GM18520 (cell line): ENCODE data around the gene SATB2.

Source experiments
- ATAC-seq: cut with Tn5 transposase; IDR thresholded peaks from one replicate; pipeline ENCODE4 v1.9.1; 2021; ENCODE audit not compliant: unreplicated experiment

SATB2 gene

GRCh38 chr2:199465988-199466691 is 8.4 kb upstream of the SATB2 start:
- no peak for ATAC-seq

DNA sequence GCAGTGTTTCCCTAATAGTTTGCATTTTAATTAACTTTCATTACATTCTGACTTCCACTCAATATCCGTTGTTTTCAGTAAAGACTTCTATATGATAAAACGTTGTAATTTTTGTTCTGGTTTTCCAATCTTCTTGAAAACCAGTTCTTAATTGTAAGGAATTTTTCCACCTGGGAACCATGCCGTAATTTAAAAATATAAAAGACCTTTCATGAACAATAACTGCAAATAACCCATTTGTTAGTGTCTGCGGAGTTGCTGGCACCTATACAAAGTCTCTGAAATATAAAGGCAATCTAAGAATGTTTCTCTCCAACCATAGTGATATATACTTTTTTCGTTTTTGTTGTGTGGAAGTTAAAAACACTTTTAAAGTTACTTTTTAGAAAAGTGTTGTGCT is 7.7 kb upstream of the SATB2 start:
- no peak for ATAC-seq

GRCh38 chr2:199464606-199465352 is 7.0 kb upstream of the SATB2 start:
- no peak for ATAC-seq

- ATAC-seq = no peak
These were observed 6.2 kb upstream of the SATB2 start for GRCh38 chr2:199463708-199464605.

GRCh38 chr2:199462956-199463692 is 5.4 kb upstream of the SATB2 start:
- peak; percentile 35 for ATAC-seq

DNA sequence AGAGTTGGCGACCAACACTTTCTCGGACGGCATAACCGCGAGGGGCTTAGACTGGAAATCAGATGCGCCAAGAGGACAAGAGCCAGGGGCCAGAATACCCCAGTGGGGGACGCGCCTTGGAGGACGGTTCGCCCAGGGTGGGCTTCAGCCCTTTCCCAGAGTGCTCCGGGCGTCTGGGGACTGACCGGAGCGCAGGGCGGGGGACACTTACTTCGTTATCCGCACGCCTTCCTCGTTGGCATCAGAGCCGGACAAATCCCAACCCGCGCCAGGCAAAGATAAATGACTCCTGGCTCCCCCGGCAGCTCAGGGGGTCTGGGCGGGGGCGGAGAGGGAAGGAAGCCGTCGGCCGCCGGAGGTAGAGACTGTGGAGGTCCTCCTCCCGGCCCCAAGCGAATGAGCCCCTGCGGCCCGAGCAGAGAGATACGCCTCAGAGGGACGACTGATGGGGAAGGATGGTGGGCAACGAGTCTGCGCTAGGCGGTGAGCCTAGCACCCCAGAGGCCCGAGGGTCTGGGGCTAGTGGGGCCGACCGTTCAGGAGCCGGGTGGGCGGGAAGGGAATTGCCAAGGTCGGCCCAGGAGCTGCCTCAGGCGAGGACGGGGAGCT is 4.7 kb upstream of the SATB2 start:
- ATAC-seq = no peak

DNA sequence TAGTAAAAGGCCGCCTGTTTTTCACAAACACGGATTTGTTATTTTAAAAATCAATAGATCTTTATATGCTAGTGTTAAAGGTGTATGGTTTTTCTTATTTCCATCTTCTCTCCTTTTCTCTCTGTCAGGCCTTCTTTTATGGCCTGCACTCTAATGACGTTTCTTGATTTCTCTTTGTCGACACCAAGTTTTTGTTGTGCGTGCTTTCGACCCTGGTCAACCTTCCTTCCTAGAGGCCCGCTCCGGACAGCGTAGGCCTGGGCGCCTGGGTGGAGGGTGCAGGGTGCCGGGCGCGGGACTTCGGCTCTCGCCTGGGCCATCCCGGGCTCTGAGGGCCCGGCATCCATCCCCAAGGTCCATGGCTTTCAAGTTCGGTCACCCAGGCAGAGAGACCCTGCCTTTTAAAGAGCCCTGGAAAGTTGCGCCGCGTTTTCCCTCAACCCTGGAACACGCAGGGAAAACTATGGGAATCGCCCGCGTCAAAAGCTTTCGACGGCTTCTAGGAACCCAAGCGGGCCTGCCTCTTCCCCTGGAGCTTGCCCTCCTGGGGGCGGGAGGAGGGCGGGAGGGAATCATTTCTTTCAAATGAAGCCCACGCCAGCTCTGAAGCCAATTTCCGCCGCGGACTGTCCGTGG is 4.1 kb upstream of the SATB2 start:
- no peak for ATAC-seq

DNA sequence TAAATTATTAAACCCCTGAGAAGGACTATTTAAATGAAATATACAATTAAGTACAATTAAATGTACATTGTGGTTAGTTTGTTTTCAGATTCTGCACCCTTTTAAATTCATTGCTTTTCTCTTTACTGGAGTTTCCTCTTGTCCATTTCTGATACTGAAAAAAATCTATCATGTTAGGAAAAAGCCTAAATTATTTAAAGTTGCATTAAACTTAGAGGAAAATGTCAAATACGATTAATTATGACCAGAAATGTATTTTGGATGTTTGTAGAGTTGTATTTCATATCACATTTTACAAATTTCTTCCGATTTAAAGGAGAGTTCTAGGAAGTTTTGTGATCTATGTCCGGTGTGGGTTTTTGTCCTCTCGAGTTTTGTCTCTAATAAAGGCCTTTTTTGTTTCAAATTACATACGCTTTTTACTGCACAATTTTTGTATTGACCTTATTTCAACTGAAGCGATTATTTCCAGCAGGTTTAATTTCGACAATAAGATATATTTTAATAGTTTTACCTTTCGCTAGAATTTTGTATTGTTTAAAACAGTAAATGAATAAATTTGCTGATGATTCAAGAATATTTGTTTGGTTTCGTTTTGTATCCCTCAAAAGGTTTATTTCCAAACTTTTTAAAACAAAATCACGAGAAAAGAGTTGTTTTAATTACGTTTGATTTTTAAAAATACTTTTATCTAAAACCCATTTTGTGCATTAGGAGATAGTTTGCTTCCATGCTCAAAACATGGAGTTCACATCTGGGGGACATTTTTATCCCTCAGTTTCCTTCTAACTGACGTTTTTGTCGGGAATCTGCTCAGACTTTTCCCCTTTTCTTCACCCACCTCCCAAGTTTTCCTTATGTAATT is 3.3 kb upstream of the SATB2 start:
- no peak for ATAC-seq

DNA sequence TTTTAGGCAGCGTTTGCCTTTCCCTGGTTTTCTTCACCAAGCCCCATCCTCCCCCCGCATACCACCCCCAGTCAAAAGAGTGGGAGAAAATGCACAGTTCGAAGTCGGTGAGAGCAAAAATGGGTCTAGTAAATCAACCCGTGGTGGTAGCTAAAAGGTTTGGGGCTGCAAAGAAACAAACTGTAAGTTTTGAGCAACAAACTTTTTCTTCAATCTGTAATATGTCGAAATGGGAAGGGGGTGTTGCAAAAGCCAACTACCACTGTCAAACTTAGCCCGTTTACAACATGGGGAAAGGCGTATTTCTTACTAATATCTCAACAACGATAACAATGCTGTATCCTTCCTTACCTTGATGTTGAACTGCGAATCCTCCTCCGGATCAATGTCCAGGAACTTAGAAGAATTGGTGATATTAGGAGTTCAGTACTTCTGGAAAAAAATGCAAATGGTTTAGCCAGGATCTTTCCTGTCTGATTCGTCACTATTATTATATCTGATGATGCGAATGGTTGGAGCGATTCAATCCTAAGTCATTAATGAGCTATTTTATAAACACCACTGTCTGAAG is 2.4 kb upstream of the SATB2 start:
- no peak for ATAC-seq

DNA sequence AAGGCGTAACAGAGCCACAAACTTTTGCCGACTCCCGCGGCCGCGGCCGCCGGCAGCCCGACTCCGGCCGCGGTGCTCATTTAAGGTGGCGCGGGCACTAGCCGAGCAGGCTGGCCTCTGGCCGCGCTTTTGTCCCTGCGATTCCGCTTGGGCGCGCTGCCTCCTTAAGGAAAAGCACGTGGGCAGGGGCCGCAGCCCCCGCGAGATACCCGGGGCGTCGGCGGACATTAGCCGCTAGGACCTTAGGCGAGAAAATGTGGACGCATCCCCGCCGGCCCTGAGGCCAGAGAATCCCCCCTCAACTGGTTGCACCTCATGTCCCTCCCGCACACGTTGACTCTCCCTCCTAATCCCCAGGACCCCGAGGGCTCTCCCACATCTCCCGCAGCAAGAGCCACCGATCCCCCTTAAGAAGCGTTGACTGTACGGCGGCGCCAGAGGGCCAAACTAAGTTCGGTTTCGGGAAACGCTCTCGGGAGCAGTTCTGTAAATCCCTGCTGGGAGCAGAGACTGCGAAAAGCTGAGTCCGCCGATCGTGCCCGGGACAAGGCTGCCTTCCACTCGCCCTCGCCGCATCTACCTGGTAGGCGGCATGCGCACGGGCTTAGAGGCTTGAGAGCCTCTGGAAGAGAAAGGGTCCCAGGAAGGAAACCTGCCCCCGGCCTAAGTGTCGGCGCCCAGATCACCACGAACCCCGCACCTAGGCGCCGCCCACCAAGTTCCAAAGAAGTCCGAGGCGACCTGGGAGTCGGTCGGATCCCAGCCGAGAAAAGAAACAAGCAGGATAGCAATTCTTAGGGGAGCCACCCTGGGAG is 1.8 kb upstream of the SATB2 start:
- ATAC-seq = peak; percentile 32

DNA sequence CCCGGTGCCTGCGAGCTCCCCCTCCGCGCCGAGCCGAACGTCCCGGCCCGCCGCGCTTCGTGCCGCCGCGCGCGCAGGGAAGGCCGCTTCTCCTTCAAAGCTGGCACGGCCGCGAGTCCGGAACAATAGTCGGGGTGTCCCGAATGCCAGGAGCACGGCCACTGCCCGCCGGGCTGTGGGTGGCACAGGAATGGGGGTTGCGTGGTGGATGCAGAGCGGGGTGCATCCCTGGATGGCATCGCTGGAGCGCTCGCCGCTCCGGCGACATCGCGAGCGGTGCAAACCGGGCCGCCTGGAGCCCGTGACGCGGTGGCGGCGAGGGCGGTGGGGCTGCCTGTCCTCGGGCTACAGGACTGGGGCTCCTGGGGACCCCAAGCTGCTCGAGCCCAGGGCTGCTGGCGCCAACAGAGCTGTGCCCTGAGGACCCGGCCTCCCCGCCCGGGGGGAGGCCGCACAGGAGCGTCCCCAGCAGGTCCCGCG is 1.1 kb upstream of the SATB2 start:
- peak; percentile 25 for ATAC-seq

DNA sequence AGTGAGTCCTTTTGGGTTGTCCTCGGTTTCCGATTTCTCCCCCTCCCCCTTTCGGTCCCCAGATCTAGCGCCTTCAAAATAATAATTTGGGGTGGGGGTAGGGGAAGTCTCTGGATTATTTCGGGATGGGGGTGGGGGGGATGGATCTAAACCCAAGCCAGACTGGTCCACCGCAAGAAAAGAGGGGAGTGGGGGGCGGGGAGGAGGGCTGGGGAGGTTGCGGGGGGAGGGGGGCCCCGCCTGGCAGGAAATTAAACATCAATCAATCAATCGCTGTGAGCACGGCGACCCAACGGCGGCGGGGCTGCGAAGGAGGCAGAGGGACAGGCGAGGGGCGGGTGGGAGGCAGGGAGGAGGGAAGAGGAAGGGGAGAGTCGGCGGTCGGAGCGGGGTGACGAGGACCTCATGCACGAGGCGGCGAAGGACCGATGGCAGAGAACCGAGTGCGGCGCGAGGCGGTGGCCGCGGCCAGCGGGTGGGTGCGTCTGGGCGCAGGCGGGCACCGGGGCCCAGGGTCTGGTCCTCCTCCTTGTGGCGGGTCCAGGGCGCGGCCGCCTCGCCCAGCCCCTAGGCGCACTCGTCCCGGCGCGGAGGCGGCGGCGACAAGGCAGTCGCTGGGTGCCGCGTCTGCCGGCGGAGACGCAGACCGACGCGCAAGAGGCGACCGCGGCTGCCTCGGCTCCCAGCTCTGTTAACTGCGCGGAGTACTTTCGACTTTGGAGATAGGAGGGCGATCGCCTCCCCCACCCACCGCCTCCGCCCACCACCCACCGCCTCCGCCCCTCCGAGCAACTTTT is 468 bp upstream of the SATB2 start:
- ATAC-seq = no peak

- no peak for ATAC-seq
These were observed 1.2 kb downstream of the SATB2 start for GRCh38 chr2:199456383-199457146.

DNA sequence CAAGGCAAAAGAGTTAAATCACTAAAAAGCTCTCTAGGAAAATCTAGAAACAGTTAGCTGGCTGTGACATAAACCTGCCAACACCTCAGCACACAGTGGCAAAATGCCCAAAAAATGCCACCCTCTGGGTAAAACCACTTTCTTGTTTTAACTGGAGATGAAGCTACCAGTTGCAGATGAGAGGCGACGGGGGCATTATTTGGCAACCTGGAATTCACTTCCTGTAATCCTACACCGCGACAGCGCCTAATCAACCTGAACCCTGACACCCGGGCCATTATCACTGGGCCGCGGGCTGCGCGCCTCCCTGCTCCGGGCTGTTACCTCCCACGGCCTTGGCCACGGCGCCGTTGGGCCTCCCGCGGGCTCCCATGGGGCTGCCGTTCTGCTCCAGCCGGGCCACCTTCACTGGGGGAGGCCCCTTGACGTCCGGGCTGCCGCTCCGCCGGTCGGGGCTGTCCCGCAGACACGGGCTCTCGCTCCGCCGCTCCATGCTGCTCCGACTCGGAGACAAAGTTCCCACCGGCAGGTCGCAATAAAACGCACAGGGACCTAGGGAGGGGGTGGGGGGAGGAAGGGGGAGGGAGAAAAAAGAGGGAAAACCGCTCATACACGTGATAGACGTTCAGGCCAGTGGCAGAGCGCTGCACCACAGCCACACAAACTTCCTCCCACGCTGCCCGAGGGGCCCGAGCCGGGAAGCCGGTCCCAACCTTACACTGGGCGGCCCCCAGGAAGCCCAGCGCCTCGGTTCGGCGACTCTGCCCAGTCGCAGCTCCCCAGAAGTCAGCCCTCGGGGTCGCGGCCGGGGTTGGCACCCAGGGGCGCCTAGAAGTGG is 2.0 kb downstream of the SATB2 start:
- no peak for ATAC-seq

- ATAC-seq = no peak
These were observed 2.6 kb downstream of the SATB2 start for GRCh38 chr2:199455210-199455544.
